ENCODE data around the gene S100A2. TPM values are rescaled to one million over a fixed set of nuclear protein-coding genes. Genes with fewer than 3 reads are reported as not detected.

S100A2 gene
- total RNA-seq, 6 experiments from 2014 or later: not detected

DNA sequence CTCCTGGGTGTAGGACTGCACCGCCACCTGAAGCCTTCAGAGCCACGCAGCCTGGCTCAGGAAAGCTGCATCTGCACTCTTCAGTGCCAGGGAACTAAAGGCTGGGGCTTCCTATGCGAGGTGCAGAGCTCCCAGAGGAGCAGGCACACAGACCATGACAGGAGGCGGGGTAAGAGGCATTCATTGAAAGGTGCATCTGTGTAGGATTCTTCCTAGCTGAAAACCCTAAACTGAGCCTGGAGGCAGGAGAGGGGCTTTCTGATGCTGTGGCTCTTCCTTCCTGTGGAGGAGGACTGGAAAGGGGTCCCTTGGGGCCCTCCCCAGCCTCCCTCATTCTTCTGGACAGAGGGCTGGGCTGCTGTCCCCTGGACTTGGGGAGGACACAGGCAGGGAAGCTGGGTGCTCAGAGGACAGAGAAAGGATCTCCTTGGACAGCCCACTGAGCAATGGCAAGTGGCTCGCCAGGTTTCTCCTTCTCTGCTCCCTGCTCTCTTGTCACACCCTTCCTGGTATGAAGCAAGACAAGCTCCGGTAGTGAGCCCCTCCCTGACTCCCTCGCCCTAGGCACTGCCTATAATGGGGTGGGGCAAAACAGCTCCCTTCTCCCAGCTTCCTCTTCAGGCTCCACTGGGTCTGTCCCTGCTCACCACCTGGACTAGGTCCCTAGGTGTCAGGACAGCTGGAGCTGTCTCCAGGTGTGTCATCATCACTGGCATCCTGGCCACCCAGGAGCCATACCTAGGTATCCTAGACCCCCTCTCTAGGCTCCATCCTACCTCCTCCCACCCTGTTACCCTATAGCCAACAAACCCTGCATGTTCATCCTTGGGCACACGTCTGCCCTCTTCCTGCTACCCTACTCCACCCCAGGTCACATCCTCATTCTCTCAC lies 49.9 kb downstream of the S100A2 start:
- intact Hi-C loops (cut with DNase I): loop anchor here in 1 of 2 donors (10.0 kb wide), 1 partner anchor 49 kb away; the partner anchor contains the start of gene S100A2
- no peak for TF ChIP-seq POLR2A (IDR thresholded peaks at IDR 0.05)
- TF ChIP-seq, protein P1, sequence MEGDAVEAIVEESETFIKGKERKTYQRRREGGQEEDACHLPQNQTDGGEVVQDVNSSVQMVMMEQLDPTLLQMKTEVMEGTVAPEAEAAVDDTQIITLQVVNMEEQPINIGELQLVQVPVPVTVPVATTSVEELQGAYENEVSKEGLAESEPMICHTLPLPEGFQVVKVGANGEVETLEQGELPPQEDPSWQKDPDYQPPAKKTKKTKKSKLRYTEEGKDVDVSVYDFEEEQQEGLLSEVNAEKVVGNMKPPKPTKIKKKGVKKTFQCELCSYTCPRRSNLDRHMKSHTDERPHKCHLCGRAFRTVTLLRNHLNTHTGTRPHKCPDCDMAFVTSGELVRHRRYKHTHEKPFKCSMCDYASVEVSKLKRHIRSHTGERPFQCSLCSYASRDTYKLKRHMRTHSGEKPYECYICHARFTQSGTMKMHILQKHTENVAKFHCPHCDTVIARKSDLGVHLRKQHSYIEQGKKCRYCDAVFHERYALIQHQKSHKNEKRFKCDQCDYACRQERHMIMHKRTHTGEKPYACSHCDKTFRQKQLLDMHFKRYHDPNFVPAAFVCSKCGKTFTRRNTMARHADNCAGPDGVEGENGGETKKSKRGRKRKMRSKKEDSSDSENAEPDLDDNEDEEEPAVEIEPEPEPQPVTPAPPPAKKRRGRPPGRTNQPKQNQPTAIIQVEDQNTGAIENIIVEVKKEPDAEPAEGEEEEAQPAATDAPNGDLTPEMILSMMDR (IDR thresholded peaks at IDR 0.05): no peak
- Histone ChIP-seq H3K4me1 (no peaks in the 10 kb centered on the region), H3K27me3 (no peaks in the 10 kb centered on the region), H3K36me3 (no peaks in the 10 kb centered on the region), H3K27ac (no peak overlapping the region), H3K9me3 (no peaks in the 10 kb centered on the region), H3K4me3 (no peak overlapping the region)
- no peak for DNase-seq
- peak; percentile 30 to 38 (median 34) for ATAC-seq
- 38% methylated on average over 4 of the region's 8 CpGs for WGBS (ENCODE audit: insufficient coverage, low coverage, low lambda C conversion rate, missing lambda C conversion rate)

DNA sequence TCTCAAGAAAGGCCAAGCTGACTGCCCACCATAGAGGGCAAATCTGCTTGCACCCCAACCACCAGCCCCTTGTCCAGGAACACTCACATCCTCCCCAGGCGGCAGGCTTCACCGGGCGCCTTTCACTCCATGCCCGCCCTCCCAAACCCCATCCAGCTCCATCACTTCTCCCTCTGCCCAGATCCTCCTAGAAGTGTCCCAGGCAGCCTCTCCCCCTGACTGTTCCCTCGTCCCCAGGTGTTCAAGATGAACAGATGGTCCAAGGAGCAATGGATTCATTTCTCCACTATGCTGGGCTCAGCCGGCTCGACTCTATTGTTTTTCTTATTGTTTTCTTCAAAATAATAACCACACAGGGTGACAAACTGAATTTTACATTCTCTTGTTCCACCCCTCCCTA lies 52.0 kb downstream of the S100A2 start:
- intact Hi-C loops (cut with DNase I): loop anchor here (5.0 to 10.0 kb wide), 2 partner anchors 51 to 54 kb away; partner anchors contain the start of gene S100A2 (in 2 of the 2)

DNA sequence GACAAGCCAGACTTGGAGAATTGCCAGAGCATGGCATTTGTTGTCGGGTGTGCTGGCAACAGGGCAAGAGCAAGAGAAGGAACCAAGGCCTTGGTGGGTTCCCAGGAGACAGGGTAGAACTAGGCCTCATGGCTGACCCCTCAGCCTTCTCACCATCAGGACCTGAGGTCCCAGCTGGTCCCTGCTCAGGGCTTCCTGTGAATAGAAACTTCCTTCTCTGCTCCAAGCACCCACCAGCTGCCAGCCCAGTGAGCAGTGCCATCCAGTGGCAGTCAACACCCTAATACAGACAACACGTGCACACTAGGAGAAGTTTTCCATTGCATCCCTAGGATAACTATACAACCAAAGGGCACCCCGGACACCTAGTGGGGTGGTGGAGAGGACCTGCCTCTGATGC lies 52.6 kb downstream of the S100A2 start:
- intact Hi-C loops (cut with DNase I): loop anchor here (5.0 to 10.0 kb wide), 2 partner anchors 52 to 54 kb away; partner anchors contain the start of gene S100A2 (in 2 of the 2)
- no peak overlapping the region for H3K4me3 ChIP-seq
- DNase-seq (peak in 1 of 3 donors; percentile 42), ATAC-seq (no peak)
- no peaks in the 10 kb centered on the region for H3K9me3 ChIP-seq
- no peaks in the 10 kb centered on the region for H3K36me3 ChIP-seq
- H3K27me3 ChIP-seq: no peaks in the 10 kb centered on the region
- H3K4me1 ChIP-seq: no peaks in the 10 kb centered on the region
- WGBS (ENCODE audit: insufficient coverage, low coverage, low lambda C conversion rate, missing lambda C conversion rate): 60% methylated on average over 2 of the region's 3 CpGs
- no peak for TF ChIP-seq POLR2A (IDR thresholded peaks at IDR 0.05)
- TF ChIP-seq, protein P1 (IDR thresholded peaks at IDR 0.05): no peak
- H3K27ac ChIP-seq: no peak overlapping the region

More for the DNA sequence above, 52.0 kb downstream of the S100A2 start:
- H3K27me3 ChIP-seq: no peaks in the 10 kb centered on the region
- 80% methylated on average over 7 of the region's 7 CpGs for WGBS (ENCODE audit: insufficient coverage, low coverage, low lambda C conversion rate, missing lambda C conversion rate)
- peak in 1 of 3 donors; percentile 37 for DNase-seq
- no peak overlapping the region for H3K27ac ChIP-seq
- H3K4me3 ChIP-seq: no peak overlapping the region
- H3K36me3 ChIP-seq: no peaks in the 10 kb centered on the region
- no peaks in the 10 kb centered on the region for H3K9me3 ChIP-seq
- TF ChIP-seq POLR2A (IDR thresholded peaks at IDR 0.05): no peak
- TF ChIP-seq, protein P1 (IDR thresholded peaks at IDR 0.05): no peak
- H3K4me1 ChIP-seq: no peaks in the 10 kb centered on the region
- ATAC-seq: no peak

Other genes with a start within 250 kb of the S100A2 start
- gene PGLYRP4, start 217.0 kb downstream of the S100A2 start, total RNA-seq: not detected
- 10 to 100 TPM; 34.3 to 96.8 (median 64.5) TPM for gene S100A9, start 208.0 kb downstream of the S100A2 start, total RNA-seq
- gene S100A12, start 190.2 kb downstream of the S100A2 start, total RNA-seq: 1 to 10 TPM; 1.5 to 3.8 (median 3.0) TPM
- 10 to 100 TPM; 16.0 to 47.4 (median 30.0) TPM for gene S100A8, start 174.8 kb downstream of the S100A2 start, total RNA-seq
- not detected for gene S100A7A, start 149.3 kb downstream of the S100A2 start, total RNA-seq
- gene S100A7, start 105.2 kb downstream of the S100A2 start, total RNA-seq: not detected
- 10 to 100 TPM in 5 of 6 experiments, 1 to 10 TPM in 1; 6.6 to 24.0 (median 12.0) TPM for gene S100A6, start 29.9 kb downstream of the S100A2 start, total RNA-seq
- gene S100A5, start 24.9 kb downstream of the S100A2 start, total RNA-seq: not detected
- gene S100A4, start 20.0 kb downstream of the S100A2 start, total RNA-seq: 10 to 100 TPM in 4 of 6 experiments, 1 to 10 TPM in 2; 7.6 to 21.6 (median 14.0) TPM
- gene S100A3, start 16.6 kb downstream of the S100A2 start, total RNA-seq: under 1 TPM in 1 of 6 experiments, not detected in 5; 0.29 TPM
- gene S100A16, start 47.3 kb upstream of the S100A2 start, total RNA-seq: 100 to 1,000 TPM in 2 of 6 experiments, 10 to 100 TPM in 4; 55.9 to 151 (median 71.8) TPM
- gene S100A14, start 50.5 kb upstream of the S100A2 start, total RNA-seq: 10 to 100 TPM in 2 of 6 experiments, 1 to 10 TPM in 4; 1.8 to 14.0 (median 5.2) TPM
- 10 to 100 TPM; 10.4 to 24.5 (median 21.9) TPM for gene S100A13, start 61.7 kb upstream of the S100A2 start, total RNA-seq
- 1 to 10 TPM in 3 of 6 experiments, under 1 TPM in 3; 0.40 to 2.1 (median 1.0) TPM for gene S100A1, start 62.6 kb upstream of the S100A2 start, total RNA-seq
- gene CHTOP, start 68.2 kb upstream of the S100A2 start, total RNA-seq: 10 to 100 TPM; 21.9 to 29.7 (median 26.0) TPM
- gene SNAPIN, start 92.9 kb upstream of the S100A2 start, total RNA-seq: 10 to 100 TPM; 14.6 to 33.2 (median 18.0) TPM
- gene ILF2, start 105.1 kb upstream of the S100A2 start, total RNA-seq: 10 to 100 TPM; 30.2 to 55.9 (median 38.7) TPM
- gene NPR1, start 112.8 kb upstream of the S100A2 start, total RNA-seq: 10 to 100 TPM in 1 of 6 experiments, 1 to 10 TPM in 5; 5.0 to 14.4 (median 5.7) TPM
- 10 to 100 TPM; 16.5 to 29.1 (median 22.6) TPM for gene INTS3, start 162.2 kb upstream of the S100A2 start, total RNA-seq
- gene SLC27A3, start 209.6 kb upstream of the S100A2 start, total RNA-seq: 10 to 100 TPM; 25.4 to 50.4 (median 36.9) TPM

Data from right lobe of liver (tissue), 6 donors.